ENCODE data around the gene CCDC28A.
"Not testable (repeated sequence)": the region's sequence is repeated elsewhere in the genome, so short reads cannot be mapped to it uniquely, and the experiment has no call there.

CCDC28A gene

DNA sequence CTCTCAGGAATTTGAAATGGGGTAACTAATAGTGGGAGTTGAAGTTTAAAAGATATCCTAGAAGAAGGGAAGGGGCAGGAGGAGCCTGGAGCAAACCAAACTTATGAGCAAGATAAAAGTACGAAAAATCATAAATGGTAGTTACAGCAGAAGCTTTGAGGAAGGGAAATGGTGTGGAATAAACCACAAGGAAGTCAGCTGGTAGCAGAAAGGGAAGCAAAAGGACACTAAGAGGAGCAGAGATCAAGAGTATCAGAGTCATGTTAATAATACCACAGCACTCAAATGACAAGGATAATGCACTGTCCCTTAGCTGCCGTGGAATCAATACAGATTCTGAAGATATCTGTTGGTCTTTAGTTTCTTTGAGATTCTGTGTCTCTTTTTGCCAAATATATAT lies 44.9 kb upstream of the CCDC28A start:
- Histone ChIP-seq H3K4me1 (ENCODE audit: control insufficient read depth in 1 of 2, insufficient read depth in 1 of 2, low read depth in 1 of 2, low read length in 1 of 2) (no peaks in the 10 kb centered on the region), H3K36me3 (no peaks in the 10 kb centered on the region), H3K9me3 (no peaks in the 10 kb centered on the region), H3K27me3 (no peaks in the 10 kb centered on the region), H3K4me3 (ENCODE audit: low read depth in 1 of 2, low read length in 1 of 2) (no peak overlapping the region), H3K27ac (no peak overlapping the region)
- TF ChIP-seq, protein P1, sequence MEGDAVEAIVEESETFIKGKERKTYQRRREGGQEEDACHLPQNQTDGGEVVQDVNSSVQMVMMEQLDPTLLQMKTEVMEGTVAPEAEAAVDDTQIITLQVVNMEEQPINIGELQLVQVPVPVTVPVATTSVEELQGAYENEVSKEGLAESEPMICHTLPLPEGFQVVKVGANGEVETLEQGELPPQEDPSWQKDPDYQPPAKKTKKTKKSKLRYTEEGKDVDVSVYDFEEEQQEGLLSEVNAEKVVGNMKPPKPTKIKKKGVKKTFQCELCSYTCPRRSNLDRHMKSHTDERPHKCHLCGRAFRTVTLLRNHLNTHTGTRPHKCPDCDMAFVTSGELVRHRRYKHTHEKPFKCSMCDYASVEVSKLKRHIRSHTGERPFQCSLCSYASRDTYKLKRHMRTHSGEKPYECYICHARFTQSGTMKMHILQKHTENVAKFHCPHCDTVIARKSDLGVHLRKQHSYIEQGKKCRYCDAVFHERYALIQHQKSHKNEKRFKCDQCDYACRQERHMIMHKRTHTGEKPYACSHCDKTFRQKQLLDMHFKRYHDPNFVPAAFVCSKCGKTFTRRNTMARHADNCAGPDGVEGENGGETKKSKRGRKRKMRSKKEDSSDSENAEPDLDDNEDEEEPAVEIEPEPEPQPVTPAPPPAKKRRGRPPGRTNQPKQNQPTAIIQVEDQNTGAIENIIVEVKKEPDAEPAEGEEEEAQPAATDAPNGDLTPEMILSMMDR (IDR thresholded peaks at IDR 0.05): no peak

DNA sequence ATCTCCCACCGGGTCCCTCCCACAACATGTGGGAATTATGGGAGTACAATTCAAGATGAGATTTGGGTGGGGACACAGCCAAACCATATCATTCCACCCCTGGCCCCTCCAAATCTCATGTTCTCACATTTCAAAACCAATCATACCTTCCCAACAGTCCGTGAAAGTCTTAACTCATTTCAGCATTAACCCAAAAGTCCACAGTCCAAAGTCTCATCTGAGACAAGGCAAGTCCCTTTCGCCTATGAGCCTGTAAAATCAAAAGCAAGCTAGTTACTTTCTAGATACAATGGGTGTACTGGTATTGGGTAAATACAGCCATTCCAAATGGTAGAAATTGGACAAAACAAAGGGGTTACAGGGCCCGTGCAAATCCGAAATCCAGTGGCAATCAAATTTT lies 43.5 kb upstream of the CCDC28A start:
- not testable (repeated sequence) for H3K4me1 ChIP-seq (ENCODE audit: control insufficient read depth in 1 of 2, insufficient read depth in 1 of 2, low read depth in 1 of 2, low read length in 1 of 2); H3K36me3 ChIP-seq; H3K9me3 ChIP-seq; H3K27ac ChIP-seq; H3K4me3 ChIP-seq (ENCODE audit: low read depth in 1 of 2, low read length in 1 of 2); H3K27me3 ChIP-seq

DNA sequence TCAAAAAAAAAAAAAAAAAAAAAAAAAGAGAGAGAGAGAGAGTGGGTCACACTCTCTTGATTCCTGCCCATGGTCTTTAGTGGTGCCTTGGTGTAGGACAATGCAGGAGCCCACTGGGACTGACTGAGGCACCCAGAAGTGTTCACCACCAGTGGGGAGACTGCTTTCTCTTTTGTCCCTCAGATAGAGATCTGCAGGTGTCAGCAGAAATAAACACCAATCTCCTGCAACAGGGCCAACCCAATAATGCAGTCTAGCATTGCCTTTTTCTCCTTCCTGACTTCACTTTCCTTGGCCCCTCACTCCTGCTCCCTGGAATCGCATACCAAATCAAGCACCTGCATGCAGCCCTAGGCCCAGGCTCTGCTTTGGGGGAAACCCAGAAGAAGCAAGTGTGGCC lies 39.0 kb upstream of the CCDC28A start:
- Histone ChIP-seq H3K4me1 (ENCODE audit: control insufficient read depth in 1 of 2, insufficient read depth in 1 of 2, low read depth in 1 of 2, low read length in 1 of 2) (no peaks in the 10 kb centered on the region), H3K27ac (no peak overlapping the region), H3K4me3 (ENCODE audit: low read depth in 1 of 2, low read length in 1 of 2) (no peak overlapping the region), H3K9me3 (no peaks in the 10 kb centered on the region), H3K36me3 (no peaks in the 10 kb centered on the region), H3K27me3 (no peaks in the 10 kb centered on the region)
- TF ChIP-seq, protein P1 (IDR thresholded peaks at IDR 0.05): no peak

DNA sequence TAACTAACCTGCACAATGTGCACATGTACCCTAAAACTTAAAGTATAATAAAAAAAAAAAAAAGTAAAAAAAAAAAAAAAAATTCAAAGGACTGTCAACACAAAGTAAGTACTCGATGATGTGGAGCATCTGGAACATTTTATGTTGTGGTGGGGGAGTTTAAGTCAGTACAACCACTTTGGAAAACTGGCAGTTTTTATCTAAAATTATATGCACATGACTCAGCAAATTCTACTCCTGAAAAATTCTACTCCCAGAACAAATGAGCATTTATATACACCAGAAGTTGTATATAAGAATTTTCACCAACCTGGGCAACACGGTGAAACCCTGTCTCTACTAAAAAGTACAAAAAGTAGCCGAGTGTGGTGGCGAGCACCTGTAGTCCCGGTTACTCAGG lies 36.9 kb upstream of the CCDC28A start:
- Histone ChIP-seq H3K4me1 (ENCODE audit: control insufficient read depth in 1 of 2, insufficient read depth in 1 of 2, low read depth in 1 of 2, low read length in 1 of 2) (no peaks in the 10 kb centered on the region), H3K4me3 (ENCODE audit: low read depth in 1 of 2, low read length in 1 of 2) (no peak overlapping the region), H3K9me3 (no peaks in the 10 kb centered on the region), H3K36me3 (no peaks in the 10 kb centered on the region), H3K27me3 (no peaks in the 10 kb centered on the region), H3K27ac (no peak overlapping the region)
- TF ChIP-seq, protein P1 (IDR thresholded peaks at IDR 0.05): no peak

DNA sequence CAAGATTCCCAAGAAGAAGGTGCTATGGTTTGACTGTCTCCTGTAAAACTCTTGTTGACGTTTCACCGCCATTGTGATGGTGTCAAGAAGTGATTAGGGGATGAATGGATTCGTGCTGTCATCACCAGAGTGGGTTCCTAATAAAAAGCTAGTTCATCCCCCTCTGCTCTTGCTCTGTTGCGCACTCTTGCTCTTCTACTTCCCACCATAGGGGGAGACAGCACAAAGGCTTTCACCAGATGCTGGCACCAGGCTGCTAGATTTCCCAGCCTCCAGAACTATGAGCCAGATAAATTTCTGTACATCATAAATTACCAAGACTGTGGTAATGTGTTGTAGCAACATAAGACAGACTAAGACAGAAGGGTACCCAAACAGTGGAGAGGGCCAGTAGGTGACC lies 21.6 kb upstream of the CCDC28A start:
- Histone ChIP-seq H3K4me1 (ENCODE audit: control insufficient read depth in 1 of 2, insufficient read depth in 1 of 2, low read depth in 1 of 2, low read length in 1 of 2) (no peaks in the 10 kb centered on the region), H3K27me3 (no peaks in the 10 kb centered on the region), H3K27ac (no peak overlapping the region), H3K4me3 (ENCODE audit: low read depth in 1 of 2, low read length in 1 of 2) (no peak overlapping the region), H3K36me3 (no peaks in the 10 kb centered on the region), H3K9me3 (no peaks in the 10 kb centered on the region)
- TF ChIP-seq, protein P1 (IDR thresholded peaks at IDR 0.05): no peak

DNA sequence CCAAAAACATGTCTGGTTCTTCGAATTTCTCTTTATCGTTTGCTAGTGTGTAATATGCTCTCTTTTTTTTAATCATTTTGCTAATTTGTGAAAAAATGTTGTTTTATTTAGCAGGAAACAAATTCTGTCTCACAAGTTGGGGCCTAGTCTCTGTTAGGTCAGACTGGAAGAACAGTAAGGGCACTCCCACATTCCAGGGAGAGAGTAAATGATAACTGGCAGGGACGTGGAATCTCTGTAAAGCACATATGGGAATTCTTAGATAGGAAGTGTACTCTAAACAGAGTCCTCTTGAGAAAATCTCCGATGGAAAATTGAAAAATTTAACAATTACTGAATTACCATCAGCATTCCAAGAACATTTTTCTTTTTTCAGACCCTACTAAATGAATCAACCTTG lies 16.4 kb upstream of the CCDC28A start:
- no peaks in the 10 kb centered on the region for H3K9me3 ChIP-seq
- no peaks in the 10 kb centered on the region for H3K4me1 ChIP-seq (ENCODE audit: control insufficient read depth in 1 of 2, insufficient read depth in 1 of 2, low read depth in 1 of 2, low read length in 1 of 2)
- TF ChIP-seq, protein P1 (IDR thresholded peaks at IDR 0.05): no peak
- no peak overlapping the region for H3K27ac ChIP-seq
- H3K27me3 ChIP-seq: no peaks in the 10 kb centered on the region
- no peak overlapping the region for H3K4me3 ChIP-seq (ENCODE audit: low read depth in 1 of 2, low read length in 1 of 2)
- H3K36me3 ChIP-seq: no peaks in the 10 kb centered on the region
